Fibroblast of skin of left biceps (primary cell): ENCODE data around the gene IRF2BP1.
A peak's percentile ranks its signal among the peaks of the same experiment; 100 is the strongest.

Source experiments
- DNase-seq, 2 experiments: peaks; one replicate each; pipeline ENCODE4 v3.0.0-alpha.2; 2013; ENCODE audit warnings: low read depth in 2 of 2

The IRF2BP1 gene

GRCh38 chr19:45863335-45863839 is 22.6 kb downstream of the IRF2BP1 start:
- DNase-seq = no peak

- DNase-seq = peak; percentile 93 to 96
Observed at GRCh38 chr19:45862564-45863334, 23.2 kb downstream of the IRF2BP1 start, which contains the start of gene SYMPK. Gene SYMPK (minus strand): TSS chr19:45863147. CDS start chr19:45854495, 8,652 bp downstream.

GRCh38 chr19:45862271-45862563 is 23.7 kb downstream of the IRF2BP1 start:
- no peak for DNase-seq

GRCh38 chr19:45860359-45861259 is 25.3 kb downstream of the IRF2BP1 start:
- DNase-seq = no peak

- no peak for DNase-seq
Observed at GRCh38 chr19:45854167-45854778, 31.7 kb downstream of the IRF2BP1 start.

GRCh38 chr19:45852983-45853382 is 33.0 kb downstream of the IRF2BP1 start:
- DNase-seq = no peak

GRCh38 chr19:45852145-45852750 is 33.7 kb downstream of the IRF2BP1 start:
- DNase-seq = no peak

GRCh38 chr19:45848922-45849321 is 37.0 kb downstream of the IRF2BP1 start:
- DNase-seq = no peak

GRCh38 chr19:45847663-45848062 is 38.3 kb downstream of the IRF2BP1 start:
- DNase-seq = no peak

- no peak for DNase-seq
Observed at GRCh38 chr19:45842198-45842597, 43.7 kb downstream of the IRF2BP1 start.

GRCh38 chr19:45834970-45835369 is 51.0 kb downstream of the IRF2BP1 start:
- DNase-seq = no peak
